22Rv1 (cell line): Measurements from ENCODE around the gene CMC2.

Experiments used
- H3K27ac ChIP-seq: fragments of 450-650 bp; 2 replicates; pipeline ENCODE4 v1.5.1; 2017
- ZFX ChIP-seq: fragments of 450-650 bp; IDR thresholded peaks from 2 replicates; pipeline ENCODE4 v1.6.1; 2017; ENCODE audit warnings: antibody characterized with exemption, borderline replicate concordance
- TF ChIP-seq, protein P1 (sequence below): fragments of 450-650 bp; IDR thresholded peaks from 2 replicates; pipeline ENCODE4 v1.5.1; 2017; ENCODE audit warnings: mild to moderate bottlenecking

The CMC2 gene

DNA sequence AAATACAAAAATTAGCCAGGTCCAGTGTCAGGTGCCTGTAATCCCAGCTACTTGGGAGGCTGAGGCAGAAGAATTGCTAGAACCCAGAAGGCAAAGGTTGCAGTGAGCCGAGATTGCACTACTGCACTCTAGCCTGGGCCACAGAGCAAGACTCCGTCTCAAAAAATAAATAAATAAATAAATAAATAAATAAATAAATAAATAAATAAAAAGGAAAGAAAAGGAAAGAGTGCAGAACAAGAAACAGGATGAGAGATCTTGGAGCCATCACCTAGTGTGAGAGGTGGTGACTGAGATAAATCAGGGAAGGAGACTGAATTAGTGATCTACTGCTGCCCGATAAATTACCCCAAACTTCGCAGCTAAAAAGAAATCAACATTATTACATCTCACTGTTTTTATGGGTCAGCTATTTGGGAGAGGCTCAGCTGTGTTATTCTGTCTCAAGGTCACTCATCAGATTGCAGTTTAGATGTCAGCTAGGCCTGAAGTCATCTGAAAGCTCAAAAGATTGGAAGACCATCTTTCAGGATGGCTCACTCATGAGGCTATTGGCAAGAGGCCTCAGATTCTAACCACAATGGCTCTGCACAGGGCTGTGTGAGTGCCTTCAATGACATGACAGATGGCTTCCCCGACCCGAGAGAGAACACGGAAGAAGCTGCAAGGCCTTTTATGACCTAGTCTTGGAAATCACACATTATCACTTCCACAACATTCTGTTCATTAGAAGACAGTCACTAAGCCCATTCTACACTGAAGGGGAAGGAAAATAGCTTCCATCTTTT, 66.4 kb downstream of the CMC2 start:
- H3K27ac ChIP-seq = no peak overlapping the region
- TF ChIP-seq, protein P1, sequence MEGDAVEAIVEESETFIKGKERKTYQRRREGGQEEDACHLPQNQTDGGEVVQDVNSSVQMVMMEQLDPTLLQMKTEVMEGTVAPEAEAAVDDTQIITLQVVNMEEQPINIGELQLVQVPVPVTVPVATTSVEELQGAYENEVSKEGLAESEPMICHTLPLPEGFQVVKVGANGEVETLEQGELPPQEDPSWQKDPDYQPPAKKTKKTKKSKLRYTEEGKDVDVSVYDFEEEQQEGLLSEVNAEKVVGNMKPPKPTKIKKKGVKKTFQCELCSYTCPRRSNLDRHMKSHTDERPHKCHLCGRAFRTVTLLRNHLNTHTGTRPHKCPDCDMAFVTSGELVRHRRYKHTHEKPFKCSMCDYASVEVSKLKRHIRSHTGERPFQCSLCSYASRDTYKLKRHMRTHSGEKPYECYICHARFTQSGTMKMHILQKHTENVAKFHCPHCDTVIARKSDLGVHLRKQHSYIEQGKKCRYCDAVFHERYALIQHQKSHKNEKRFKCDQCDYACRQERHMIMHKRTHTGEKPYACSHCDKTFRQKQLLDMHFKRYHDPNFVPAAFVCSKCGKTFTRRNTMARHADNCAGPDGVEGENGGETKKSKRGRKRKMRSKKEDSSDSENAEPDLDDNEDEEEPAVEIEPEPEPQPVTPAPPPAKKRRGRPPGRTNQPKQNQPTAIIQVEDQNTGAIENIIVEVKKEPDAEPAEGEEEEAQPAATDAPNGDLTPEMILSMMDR = no peak
- no peak for TF ChIP-seq ZFX

DNA sequence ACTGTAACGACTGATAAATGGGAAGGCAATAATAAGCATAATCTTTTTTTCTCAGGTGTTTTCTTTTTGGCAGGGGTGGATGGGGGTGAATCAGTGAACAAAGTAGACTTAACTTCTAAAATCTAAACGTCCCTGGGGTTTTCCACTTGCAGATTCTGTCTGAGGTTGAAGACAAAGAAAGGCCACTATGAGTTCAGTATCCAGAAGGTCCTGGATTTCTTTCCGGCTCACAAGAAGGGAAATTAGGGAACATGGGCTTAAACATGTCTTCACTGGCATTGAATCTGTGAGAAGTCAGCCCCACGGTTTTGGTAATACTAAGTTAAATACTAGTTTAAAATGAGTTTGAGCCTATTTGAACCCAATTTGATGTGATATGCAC, 67.8 kb downstream of the CMC2 start:
- H3K27ac ChIP-seq = no peak overlapping the region
- TF ChIP-seq, protein P1 = no peak
- TF ChIP-seq ZFX = no peak

- H3K27ac ChIP-seq = no peak overlapping the region
- TF ChIP-seq, protein P1 = no peak
- no peak for TF ChIP-seq ZFX
Measured at GRCh38 chr16:80938004-80938878, 68.4 kb downstream of the CMC2 start.

DNA sequence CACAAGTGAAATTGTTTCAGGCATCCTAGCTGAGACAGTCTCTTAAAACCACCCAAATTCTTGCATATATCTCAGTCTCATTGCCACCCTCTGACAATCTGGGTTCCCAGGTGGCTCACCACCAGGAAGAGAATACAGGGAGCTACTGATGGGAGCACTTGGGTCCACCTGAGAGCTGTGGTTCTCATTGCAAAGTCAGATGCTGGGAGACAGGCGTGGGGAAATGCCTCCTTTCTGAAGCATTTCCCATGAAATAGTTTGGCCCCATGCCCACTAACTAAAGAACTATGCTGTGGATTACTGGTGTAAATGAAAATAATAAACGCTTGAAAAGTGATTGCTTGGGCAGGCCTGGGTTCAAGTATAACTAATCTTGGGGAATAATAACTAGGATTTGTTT, 70.3 kb downstream of the CMC2 start:
- no peak overlapping the region for H3K27ac ChIP-seq
- TF ChIP-seq, protein P1 = no peak
- no peak for TF ChIP-seq ZFX

GRCh38 chr16:80935691-80936090, 71.0 kb downstream of the CMC2 start:
- H3K27ac ChIP-seq = no peak overlapping the region
- TF ChIP-seq, protein P1 = no peak
- TF ChIP-seq ZFX = no peak

DNA sequence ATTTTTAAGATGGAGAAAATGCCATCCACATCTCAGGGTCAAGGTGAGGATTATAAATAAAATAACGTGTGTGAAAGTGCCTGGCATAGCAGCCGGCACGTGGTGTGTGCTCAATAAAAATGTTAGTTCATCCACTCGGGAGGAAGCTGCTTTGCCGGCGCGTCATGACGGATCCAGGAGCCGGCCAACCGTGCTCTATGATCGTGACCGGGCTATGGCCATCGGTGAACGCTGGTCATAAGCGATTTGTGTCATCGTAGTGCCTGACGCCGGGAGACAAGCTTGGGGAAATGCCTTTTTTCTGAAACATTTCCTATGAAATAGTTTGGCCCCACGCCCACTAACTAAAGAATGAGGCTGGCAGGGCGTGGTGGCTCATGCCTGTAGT, 74.0 kb downstream of the CMC2 start:
- no peak for TF ChIP-seq ZFX
- TF ChIP-seq, protein P1 = no peak
- no peak overlapping the region for H3K27ac ChIP-seq
